LoVo (cell line): ENCODE results near the gene TNFAIP8L3.

Experiments used
- DNase-seq: peaks from one replicate; pipeline ENCODE4 v3.0.0-alpha.2; 2016; ENCODE audit warnings: low spot score

TNFAIP8L3 gene

GRCh38 chr15:51089699-51090453 lies 4.8 kb downstream of the TNFAIP8L3 start:
- no peak for DNase-seq

- DNase-seq = no peak
Measured at GRCh38 chr15:51089041-51089440, 5.7 kb downstream of the TNFAIP8L3 start.

- no peak for DNase-seq
Measured at GRCh38 chr15:51088585-51088984, 6.1 kb downstream of the TNFAIP8L3 start.

GRCh38 chr15:51087513-51087912 lies 7.2 kb downstream of the TNFAIP8L3 start:
- DNase-seq = no peak

DNA sequence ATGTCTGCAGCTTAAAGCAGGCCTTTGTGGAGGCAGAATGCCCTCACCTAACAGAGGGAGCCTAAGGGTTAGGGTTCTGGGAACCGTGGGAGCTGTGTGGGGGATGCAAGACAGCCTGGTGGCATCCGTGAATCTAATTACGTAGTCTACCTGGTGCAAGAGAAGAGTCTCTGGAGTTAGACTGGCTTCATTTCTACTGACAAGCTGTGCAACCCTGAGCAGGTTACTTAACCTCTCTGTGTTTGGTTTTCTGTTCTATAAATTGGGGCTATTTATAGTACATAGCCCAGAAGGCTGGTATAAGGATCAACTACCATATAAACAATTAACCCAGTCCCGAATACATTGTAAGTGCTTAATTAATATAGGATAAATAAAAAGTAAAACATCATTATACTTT lies 8.3 kb downstream of the TNFAIP8L3 start:
- no peak for DNase-seq

DNA sequence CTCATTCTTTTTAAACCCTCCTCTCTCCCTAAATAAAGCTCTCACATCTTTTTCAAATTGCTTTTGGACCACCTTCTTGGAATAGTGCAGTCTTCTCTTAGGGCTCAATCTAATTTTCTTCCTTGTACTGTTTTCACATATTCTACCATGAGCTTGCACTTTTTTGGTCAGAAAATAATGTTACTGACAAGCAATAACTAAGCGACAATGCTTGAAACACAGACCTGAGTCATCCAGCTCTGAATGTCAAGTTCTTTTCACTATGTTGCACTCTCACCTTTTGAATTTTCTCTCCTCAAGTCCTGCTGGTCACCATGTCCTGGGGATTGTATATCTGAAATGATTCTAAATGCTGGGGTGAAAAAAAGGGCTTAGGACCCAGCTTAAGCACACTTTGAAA lies 8.9 kb downstream of the TNFAIP8L3 start:
- DNase-seq = no peak

DNA sequence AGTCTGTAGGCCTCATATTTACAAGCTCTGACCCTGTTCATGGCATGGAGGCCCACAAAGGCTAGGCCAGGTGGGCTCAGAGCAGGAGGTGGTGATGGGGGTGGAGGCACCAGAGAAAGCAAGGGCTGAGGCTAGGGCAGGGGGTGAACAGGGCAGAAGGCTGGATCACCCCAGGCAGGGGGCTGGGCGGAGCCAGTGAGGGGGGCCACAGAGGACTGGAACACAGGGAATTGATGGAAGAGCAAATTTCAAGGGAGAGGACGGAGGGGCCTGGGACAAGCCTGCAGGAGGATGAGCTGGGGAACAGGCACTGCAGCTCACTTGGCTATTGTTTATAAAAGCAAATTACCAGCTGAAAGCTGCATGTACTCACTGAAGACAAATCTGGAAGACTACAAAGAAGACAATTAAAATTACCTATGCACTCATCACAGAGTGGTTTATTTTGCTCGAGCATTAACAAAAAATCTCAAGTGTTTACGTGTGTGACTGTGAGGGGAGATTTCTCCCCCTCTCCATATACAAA lies 11.0 kb downstream of the TNFAIP8L3 start:
- no peak for DNase-seq

- no peak for DNase-seq
Measured at GRCh38 chr15:51082246-51082645, 12.5 kb downstream of the TNFAIP8L3 start.

DNA sequence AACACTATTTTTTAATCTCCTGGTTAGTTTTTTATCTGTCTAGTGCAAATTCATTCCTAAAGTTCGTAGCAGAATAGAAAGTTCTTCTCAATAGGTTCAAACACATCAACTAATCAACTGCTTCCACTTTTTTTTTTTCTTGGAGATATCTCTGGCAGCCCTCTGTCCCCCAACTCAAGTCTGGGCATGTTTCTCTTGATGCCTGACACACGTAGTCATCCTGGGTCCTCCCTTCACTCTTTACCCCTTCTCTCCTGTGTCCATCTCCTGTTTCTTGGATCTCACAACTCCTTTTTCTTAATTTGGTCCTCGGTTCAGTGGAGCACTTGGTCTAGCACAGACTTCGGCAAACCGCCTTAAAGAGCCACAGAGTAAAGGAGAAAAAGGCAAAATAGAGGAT lies 14.4 kb downstream of the TNFAIP8L3 start:
- DNase-seq = no peak

DNA sequence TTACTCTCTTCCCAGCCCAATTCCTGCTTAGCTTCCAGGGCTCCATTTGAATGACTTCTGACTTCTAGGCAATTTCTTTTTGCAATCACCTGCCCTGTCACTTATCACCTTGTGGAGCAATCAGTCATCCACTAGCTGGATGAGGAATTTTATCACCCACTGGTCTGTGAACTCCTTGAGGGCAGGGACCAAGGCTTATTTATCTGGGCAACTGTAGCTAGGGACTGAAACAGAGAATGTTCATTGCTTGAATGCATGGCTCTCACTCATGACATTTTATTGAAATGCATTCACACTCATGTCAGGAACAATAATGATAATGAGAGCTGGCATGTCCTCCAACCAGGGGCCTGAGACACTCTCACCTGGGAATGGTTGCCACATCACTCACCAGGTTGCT lies 15.5 kb downstream of the TNFAIP8L3 start:
- DNase-seq = no peak

DNA sequence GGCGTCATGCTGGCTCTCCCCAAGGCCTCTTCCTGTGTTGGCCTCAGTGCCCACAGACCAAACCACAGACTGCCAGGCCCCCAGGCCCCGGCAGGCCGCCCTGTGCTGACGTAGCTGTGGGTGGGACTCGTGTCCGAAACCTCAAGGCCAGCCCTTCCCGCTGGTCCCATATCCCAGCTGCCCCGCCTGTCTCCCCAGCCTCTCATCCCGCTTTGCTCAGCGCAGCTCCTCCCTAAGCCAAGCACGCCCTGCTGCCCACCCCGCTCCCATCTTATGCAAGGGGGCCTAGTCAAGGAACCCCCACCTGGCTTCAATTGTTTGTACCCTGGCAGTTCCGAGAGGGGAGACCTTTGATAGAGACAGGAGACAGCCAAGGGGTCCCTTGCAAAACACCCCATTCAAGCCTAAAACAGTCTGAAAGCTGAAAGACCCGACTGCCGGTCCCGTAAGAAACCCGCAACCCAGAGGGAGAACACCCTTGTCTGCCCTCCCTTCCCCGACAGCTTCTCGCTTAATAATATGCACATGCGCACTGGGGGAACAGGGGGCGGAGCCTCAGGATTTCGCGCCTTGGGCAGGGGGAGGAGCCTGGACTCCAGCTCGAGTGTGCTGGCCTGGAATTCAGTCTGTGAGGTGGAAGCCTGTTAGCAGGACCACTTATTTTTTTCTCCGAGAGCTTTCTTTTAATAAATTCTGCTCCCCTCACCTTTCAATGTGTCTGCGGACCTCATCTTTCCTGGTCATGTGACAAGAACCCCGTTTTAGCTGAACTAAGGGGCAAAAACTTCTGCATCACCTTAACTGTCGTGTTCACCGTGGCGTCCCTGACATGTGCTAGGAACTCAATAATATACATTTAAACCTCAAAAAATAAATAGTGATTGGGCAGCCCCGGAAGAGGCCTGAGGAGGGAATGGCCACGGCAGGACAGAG lies 17.2 kb downstream of the TNFAIP8L3 start:
- no peak for DNase-seq

GRCh38 chr15:51076524-51077220 lies 18.0 kb downstream of the TNFAIP8L3 start:
- DNase-seq = no peak

DNA sequence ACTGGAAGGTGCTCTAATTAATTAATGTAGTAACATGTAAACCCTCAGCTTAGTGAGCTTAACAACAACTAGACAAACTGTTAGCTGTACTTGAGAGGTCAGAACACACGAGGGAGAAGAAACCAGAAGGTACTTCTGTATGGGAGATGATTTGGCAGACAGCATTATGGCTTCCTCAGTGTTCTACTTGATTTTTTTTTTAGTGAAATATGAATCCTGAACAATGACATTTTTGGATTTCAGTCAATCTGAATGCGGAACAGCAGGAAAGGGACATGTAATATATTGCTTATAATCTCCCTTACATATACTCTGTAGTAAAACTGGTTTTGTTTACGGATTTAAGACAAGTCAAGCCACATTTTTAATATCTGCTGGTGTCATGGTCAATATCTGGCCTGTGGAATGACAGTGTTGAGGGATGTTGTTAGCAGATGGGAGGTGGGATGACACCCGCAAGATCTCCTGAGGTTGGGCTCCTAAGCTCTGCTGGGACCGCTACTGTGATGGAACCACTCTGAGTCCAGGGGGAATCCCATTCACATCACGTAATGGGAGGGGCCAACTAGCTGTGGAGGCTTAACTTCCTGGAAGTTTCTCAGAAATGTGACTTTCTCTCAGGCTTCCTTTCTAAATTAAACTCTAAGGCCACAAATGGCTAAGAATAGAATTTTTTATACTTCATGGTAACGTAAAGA lies 18.7 kb downstream of the TNFAIP8L3 start:
- no peak for DNase-seq

GRCh38 chr15:51075364-51075763 lies 19.3 kb downstream of the TNFAIP8L3 start:
- DNase-seq = no peak

- DNase-seq = no peak
Measured at GRCh38 chr15:51074926-51075325, 19.8 kb downstream of the TNFAIP8L3 start.

DNA sequence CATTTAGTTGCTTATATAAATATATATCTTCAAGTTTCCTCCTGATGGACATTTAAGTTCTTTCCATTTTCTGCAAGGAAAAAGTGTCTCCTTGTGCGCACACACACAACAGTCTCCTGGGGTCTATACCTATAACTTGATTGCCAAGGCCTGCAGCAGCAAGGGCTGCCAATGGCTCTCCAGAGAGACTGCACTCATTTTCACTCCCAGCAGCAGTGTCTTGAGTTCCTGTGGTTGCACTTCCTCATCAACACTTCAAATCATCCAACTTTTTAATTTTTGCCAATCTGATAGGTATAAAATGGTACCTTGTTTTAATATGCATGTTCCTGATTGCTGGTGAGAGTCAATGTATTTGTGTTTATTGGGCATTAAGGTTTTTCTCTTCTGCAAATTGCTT lies 23.1 kb downstream of the TNFAIP8L3 start:
- DNase-seq = no peak

GRCh38 chr15:51069983-51070382 lies 24.7 kb downstream of the TNFAIP8L3 start:
- no peak for DNase-seq

DNA sequence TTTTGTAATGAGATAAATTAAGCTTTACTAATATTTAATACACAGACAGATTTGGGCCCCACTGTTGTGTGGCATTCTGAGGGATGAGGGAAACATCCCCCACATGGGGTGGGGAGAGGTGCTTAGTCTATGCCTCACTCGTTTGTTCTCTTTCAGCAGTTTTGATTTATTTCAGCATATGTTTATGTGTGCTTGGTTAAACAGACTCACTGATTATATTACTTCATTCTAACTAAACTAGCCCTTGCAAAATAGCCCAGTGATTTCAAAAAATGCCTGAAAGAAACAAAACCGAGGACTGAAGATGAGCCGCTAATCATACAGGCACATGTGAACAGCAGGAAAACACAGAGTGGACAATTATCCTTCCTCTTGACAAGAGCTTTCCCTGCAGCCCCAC lies 27.2 kb downstream of the TNFAIP8L3 start:
- DNase-seq = no peak

- no peak for DNase-seq
Measured at GRCh38 chr15:51065781-51066180, 28.9 kb downstream of the TNFAIP8L3 start.

DNA sequence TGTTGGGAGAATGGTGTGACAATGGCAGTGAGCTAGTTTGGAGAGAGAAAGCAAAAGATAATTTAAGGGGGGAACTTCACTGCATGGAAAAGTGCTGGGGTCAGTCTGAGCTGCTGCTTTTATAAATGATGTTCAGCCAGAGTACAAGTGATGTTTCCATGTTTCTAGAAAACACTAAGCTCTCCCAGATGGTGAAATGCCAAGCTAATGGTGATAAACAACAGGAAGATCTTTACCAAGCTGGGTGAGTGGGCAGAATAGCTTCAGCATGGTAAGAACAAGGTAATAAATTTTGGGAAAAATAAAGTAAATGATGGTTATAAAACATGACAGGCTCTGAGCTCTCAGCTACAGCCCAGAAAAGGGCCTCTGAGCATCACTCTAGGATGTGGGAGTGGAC lies 29.4 kb downstream of the TNFAIP8L3 start:
- DNase-seq = no peak

- no peak for DNase-seq
Measured at GRCh38 chr15:51062736-51063135, 32.0 kb downstream of the TNFAIP8L3 start.
